Ishikawa (cell line): Measurements from ENCODE around the gene CEBPE.

ENCODE experiments used
- CREB1 ChIP-seq: IDR thresholded peaks from 2 replicates; pipeline ENCODE4 v1.6.1; 2012; ENCODE audit warnings: low read depth
- RAD21 ChIP-seq: IDR thresholded peaks from 2 replicates; pipeline ENCODE4 v1.6.1; 2012; ENCODE audit warnings: low read depth
- TEAD4 ChIP-seq: IDR thresholded peaks from 2 replicates; pipeline ENCODE4 v1.6.1; 2012
- USF1 ChIP-seq: IDR thresholded peaks from 2 replicates; pipeline ENCODE4 v1.6.1; 2012
- YY1 ChIP-seq: IDR thresholded peaks from 2 replicates; pipeline ENCODE4 v1.6.1; 2012; ENCODE audit warnings: low read depth

GRCh38 chr14:23113431-23114119 lies 5.5 kb downstream of the CEBPE start:
- TF ChIP-seq RAD21 (no peak), USF1 (no peak), YY1 (no peak), TEAD4 (no peak), CREB1 (no peak)
